NCI-H2029 treated with DMSO at 0.1 percent for 48 hours (cell line): ENCODE results near the gene MACROD1.
"Not testable (repeated sequence)": the region's sequence is repeated elsewhere in the genome, so short reads cannot be mapped to it uniquely, and the experiment has no call there.

Source experiments
- DNase-seq: peaks from one replicate; lab custom pipeline; 2025; lab: John Stamatoyannopoulos, UW

MACROD1 gene

DNA sequence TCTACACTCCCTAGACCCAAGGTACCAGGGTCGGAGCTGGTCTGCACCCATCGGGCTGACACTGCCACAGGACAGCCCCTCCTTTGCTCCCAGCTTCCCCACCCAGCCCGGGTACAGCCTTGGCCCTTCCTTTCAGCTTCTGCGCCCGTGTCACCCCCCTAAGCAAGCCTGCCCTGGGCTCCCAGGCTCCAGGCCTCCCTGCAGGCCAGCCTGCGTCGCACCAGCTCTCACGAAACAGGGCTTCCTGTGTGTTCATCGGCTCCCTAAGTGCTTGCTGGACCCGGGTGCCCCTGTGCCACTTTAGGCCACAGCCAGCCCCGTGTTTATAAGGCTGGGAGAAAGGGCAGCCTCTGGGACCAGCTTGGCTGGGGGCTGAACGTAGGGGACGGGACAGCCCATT is 109.1 kb downstream of the MACROD1 start:
- DNase-seq = no peak

DNA sequence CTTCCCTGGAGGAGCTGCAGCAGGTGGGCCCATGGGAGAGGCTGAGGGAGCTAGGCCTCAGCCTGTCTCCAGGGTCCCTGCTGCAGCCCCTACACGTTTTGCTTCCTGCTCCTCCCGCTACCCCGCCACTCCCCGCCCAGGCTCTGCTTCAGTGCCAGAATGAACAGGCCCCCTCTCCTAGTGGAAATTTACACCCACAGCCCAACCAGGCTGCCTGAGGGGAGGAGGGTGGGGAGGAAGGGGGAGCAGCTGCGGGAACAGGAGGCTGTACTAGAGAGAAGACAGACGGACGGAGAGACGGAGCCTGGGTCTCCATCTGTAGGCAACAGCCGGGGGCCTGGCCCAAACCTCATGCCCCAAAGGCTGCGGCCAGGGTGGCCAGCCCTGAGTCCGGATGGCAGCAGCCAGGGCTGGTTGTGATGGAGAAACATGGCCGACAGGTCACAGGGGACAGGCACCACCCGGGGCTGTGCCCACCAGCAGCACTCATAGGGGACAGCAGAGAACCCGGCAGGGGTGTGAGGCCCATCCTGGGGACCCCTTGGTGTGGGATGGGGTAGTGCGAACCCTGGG is 109.6 kb downstream of the MACROD1 start:
- no peak for DNase-seq

DNA sequence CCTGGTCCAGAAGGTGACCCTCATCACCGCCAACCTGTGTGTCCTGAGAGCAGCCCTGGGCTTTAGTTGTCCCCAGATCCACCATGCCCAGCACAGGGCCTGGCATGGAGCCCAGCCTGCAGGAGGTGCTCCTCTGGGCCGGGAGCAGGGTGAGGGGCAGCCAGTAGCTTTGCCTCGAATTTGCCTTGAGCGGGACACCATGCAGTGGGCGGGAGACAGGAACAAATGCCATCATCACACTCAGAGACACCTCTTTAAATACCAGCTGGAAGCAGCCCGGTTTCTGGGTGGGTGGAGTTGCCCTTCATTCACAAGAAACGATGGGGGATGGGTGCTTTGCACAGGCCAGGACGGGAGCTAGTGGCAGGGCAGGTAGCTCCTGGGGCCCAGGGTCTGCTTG is 110.8 kb downstream of the MACROD1 start:
- DNase-seq = no peak

GRCh38 chr11:64053699-64054098 is 112.2 kb downstream of the MACROD1 start:
- no peak for DNase-seq

- DNase-seq = no peak
Observed at GRCh38 chr11:64052938-64053622, 112.8 kb downstream of the MACROD1 start.

GRCh38 chr11:64052436-64052835 is 113.5 kb downstream of the MACROD1 start:
- no peak for DNase-seq

DNA sequence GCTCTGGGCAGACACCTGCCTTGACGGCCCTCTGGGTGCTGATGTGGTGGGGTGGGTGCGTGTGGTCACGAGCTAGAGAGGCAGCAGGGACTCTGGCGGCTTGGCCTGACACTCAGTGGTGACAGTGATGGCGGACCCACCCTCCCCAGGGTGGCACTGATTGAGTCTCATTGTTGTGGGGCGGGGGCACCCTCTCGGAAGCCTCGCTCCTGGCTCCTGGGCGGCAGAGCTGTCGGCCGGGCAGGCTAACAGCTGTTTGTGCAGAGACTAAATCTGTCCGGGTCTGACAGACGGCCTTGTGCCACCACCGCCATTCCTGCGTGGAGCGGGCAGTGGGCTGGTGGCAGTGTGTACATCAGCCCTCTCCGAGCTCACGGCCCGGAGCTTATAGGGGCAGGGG is 114.6 kb downstream of the MACROD1 start:
- DNase-seq = no peak

GRCh38 chr11:64049509-64049908 is 116.4 kb downstream of the MACROD1 start:
- no peak for DNase-seq

- no peak for DNase-seq
Observed at GRCh38 chr11:64048042-64048854, 117.7 kb downstream of the MACROD1 start.

GRCh38 chr11:64047373-64047772 is 118.5 kb downstream of the MACROD1 start:
- DNase-seq = not testable (repeated sequence)

GRCh38 chr11:64045700-64046099 is 120.2 kb downstream of the MACROD1 start:
- DNase-seq = no peak

GRCh38 chr11:64044730-64045393 is 121.1 kb downstream of the MACROD1 start:
- DNase-seq = no peak

DNA sequence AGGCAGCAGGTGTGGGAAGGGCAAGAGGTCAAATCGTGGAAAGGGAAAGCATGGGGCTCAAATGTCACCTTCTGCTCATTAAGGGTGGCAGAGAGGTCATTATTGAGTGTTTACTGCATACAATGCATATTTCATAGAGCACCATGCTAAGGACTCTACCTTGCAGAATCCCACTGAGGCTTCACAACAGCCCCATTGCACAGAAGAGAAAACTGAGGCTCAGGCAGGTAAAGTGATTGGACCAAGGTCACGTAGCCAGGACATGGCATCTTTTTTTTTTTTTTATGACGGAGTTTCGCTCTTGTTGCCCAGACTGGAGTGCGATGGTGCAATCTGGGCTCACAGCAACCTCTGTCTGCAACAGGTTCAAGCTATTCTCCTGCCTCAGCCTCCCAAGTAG is 122.4 kb downstream of the MACROD1 start:
- DNase-seq = no peak

- DNase-seq = no peak
Observed at GRCh38 chr11:64042301-64042700, 123.6 kb downstream of the MACROD1 start.

DNA sequence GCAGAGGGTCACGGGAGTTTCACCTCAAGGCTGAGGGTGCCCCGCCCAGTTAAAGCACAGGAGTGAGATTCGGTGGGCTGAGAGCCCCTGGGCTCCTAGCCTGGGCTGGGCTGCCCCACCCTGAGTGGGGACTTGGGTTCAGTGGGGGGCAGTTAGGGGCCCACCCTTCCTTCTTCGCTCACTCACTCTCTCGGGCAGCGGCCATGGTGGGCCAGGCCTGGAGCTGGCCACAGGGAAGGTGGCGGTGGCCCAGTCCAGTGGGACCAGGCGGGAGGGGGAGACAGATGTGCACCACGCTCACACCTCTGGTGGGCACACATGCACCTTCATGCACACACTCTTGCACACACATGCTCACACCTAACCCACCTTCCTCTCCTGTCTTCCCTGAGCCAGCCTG is 124.1 kb downstream of the MACROD1 start:
- DNase-seq = no peak

DNA sequence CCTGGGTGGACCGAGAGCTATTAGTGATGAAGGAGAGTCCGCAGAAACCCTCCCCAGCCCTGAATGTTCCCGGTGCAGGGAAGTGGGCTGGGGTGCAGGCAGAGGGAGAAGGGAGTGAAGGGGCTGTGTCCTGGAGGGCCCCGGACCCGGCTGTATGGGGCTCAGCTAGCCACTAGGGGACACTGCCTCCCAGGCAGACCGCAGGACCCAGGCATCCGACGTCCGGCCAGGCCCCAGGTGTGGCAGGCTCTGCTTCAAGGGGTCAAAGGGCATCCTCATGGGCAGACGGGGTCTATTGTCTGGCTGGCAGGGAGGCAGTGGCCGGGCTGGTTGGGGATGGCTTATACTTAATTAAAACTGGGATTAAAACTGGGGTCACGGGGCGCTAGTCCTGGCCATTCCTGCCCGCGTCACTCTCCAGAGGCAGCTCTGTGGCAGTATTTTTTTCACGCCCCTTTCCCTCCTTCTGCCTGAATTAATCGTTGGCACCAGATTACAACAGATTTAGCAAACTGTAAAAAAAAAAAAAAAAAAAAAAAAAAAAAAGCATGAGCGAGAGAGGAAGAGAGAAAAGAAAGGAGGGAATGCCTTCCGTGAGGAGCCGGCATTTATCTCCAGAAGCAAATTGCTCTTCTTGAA is 125.1 kb downstream of the MACROD1 start:
- no peak for DNase-seq

GRCh38 chr11:64039012-64039665 is 126.8 kb downstream of the MACROD1 start:
- no peak for DNase-seq

GRCh38 chr11:64038500-64038899 is 127.4 kb downstream of the MACROD1 start:
- DNase-seq = no peak

DNA sequence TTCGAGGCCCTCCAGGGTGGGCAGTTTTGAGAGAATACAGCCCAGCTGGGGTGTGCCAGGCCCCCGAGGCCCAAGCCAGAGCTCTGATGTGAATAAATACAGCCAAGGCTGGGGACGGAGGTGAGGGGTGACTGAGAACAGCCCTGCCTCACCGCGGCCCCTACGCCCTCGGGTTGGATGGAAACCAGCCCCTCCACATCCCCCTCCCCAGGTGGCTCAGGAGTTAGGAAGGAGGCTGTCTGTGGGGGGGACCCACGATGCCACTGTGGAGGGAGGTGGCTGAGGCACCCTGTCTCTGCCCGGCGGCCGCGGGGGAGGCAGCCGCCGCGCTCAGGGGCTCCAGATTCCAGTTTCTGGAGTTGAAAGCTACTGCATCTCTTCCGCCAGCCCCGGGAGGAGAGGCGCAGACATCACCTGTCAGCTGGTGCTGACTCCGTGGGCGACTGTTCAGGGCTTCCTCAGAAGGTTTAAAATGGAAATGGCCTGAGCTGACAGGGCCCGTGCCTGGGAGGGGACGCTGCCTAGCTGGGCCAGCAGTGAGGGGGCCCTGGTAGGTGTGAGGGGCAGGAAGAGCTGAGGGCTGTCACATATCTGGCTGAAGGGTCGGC is 128.8 kb downstream of the MACROD1 start:
- no peak for DNase-seq

GRCh38 chr11:64036087-64037026 is 129.6 kb downstream of the MACROD1 start:
- DNase-seq = no peak
